Parathyroid adenoma (tissue), 2 donors: Measurements from ENCODE around the gene VPS29.

ENCODE experiments used
- H2AFZ ChIP-seq: fragments of 300-600 bp; sonication (generic); one replicate; pipeline ENCODE4 v1.7.0; 2017; ENCODE audit warnings: antibody characterized with exemption, mild to moderate bottlenecking
- H3K27ac ChIP-seq: fragments of 300-600 bp; sonication (generic); one replicate; pipeline ENCODE4 v1.7.0; 2017
- H3K27me3 ChIP-seq: fragments of 300-600 bp; sonication (generic); one replicate; pipeline ENCODE4 v1.7.0; 2017; ENCODE audit warnings: low read length; ENCODE audit not compliant: control insufficient read depth, insufficient read depth
- H3K36me3 ChIP-seq: fragments of 300-600 bp; sonication (generic); one replicate; pipeline ENCODE4 v1.7.0; 2017; ENCODE audit warnings: low read length; ENCODE audit not compliant: control insufficient read depth, insufficient read depth
- H3K4me1 ChIP-seq: fragments of 300-600 bp; sonication (generic); one replicate; pipeline ENCODE4 v1.7.0; 2017; ENCODE audit warnings: control low read depth
- H3K4me2 ChIP-seq: fragments of 300-600 bp; sonication (generic); one replicate; pipeline ENCODE4 v1.7.0; 2017; ENCODE audit warnings: low read length
- H3K4me3 ChIP-seq: fragments of 300-600 bp; sonication (generic); one replicate; pipeline ENCODE4 v1.7.0; 2017; ENCODE audit warnings: low read depth, low read length
- H3K79me2 ChIP-seq: fragments of 300-600 bp; sonication (generic); one replicate; pipeline ENCODE4 v1.7.0; 2017; ENCODE audit warnings: control low read depth
- H3K9ac ChIP-seq: fragments of 300-600 bp; sonication (generic); one replicate; pipeline ENCODE4 v1.7.0; 2017; ENCODE audit warnings: mild to moderate bottlenecking
- H3K9me3 ChIP-seq: fragments of 300-600 bp; sonication (generic); one replicate; pipeline ENCODE4 v1.7.0; 2017; ENCODE audit warnings: low read length; ENCODE audit not compliant: control insufficient read depth
- CTCF ChIP-seq: fragments of 300-600 bp; sonication (generic); IDR thresholded peaks from one replicate; pipeline ENCODE4 v1.7.0; 2017; ENCODE audit warnings: antibody characterized with exemption, mild to moderate bottlenecking
- donor health status: primary hyperparathyroidism.

Gene VPS29

GRCh38 chr12:110543252-110543959 lies 41.5 kb upstream of the VPS29 start:
- Histone ChIP-seq H2AFZ (peak overlapping the region; percentile 25), H3K4me1 (peaks cover 17% of the 10 kb centered on the region), H3K27me3 (no peaks in the 10 kb centered on the region), H3K9me3 (no peaks in the 10 kb centered on the region), H3K36me3 (no peaks in the 10 kb centered on the region), H3K9ac (no peak overlapping the region), H3K4me2 (peak overlapping the region; percentile 59), H3K79me2 (peaks cover 19% of the 10 kb centered on the region), H3K27ac (peak overlapping the region; percentile 87), H3K4me3 (peak overlapping the region; percentile 44)
- no peak for TF ChIP-seq CTCF

GRCh38 chr12:110540048-110540447 lies 38.1 kb upstream of the VPS29 start:
- H3K9me3 ChIP-seq: no peaks in the 10 kb centered on the region
- no peak overlapping the region for H3K9ac ChIP-seq
- H3K27ac ChIP-seq: no peak overlapping the region
- TF ChIP-seq CTCF: no peak
- no peaks in the 10 kb centered on the region for H3K27me3 ChIP-seq
- H3K36me3 ChIP-seq: no peaks in the 10 kb centered on the region
- no peak overlapping the region for H3K4me3 ChIP-seq
- H2AFZ ChIP-seq: no peak overlapping the region
- no peak overlapping the region for H3K4me2 ChIP-seq
- peaks cover 31% of the 10 kb centered on the region for H3K4me1 ChIP-seq
- H3K79me2 ChIP-seq: peaks cover 12% of the 10 kb centered on the region

- no peaks in the 10 kb centered on the region for H3K36me3 ChIP-seq
- H3K4me3 ChIP-seq: no peak overlapping the region
- H2AFZ ChIP-seq: no peak overlapping the region
- no peak for TF ChIP-seq CTCF
- H3K79me2 ChIP-seq: peaks cover 12% of the 10 kb centered on the region
- H3K27me3 ChIP-seq: no peaks in the 10 kb centered on the region
- H3K4me2 ChIP-seq: no peak overlapping the region
- peaks cover 28% of the 10 kb centered on the region for H3K4me1 ChIP-seq
- H3K9me3 ChIP-seq: no peaks in the 10 kb centered on the region
- no peak overlapping the region for H3K9ac ChIP-seq
- H3K27ac ChIP-seq: no peak overlapping the region
Measured at GRCh38 chr12:110538869-110539622, 37.1 kb upstream of the VPS29 start.

GRCh38 chr12:110537605-110538409 lies 35.9 kb upstream of the VPS29 start:
- Histone ChIP-seq H3K4me2 (peak overlapping the region; percentile 50), H3K27ac (peak overlapping the region; percentile 79), H2AFZ (peak overlapping the region; percentile 31), H3K9ac (no peak overlapping the region), H3K4me1 (peaks cover 18% of the 10 kb centered on the region), H3K9me3 (no peaks in the 10 kb centered on the region), H3K4me3 (no peak overlapping the region), H3K27me3 (no peaks in the 10 kb centered on the region), H3K36me3 (no peaks in the 10 kb centered on the region), H3K79me2 (peaks cover 12% of the 10 kb centered on the region)
- TF ChIP-seq CTCF: no peak
